Measurements from ENCODE around the gene ANKRD37.

DNA sequence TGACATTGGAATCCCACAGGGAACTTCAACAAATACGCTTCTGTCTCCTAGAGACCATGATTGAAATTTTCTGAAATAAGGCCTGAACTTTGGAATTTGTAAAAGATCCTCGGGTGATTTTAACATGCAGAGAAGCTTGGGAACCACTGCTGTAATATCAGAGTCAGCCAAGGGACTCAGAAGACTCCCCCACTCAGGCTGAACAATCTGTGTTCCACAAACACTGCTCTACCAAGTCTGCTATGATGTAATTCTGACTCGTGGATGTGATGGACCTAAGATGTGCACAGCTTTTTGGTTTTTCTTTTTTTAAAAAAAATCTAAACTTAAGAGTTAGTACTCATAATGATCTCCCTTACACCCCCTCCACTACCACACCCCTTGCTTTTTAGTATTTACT lies 26.9 kb upstream of the ANKRD37 start:
- no peak for TF ChIP-seq CTCF (IDR thresholded peaks at IDR 0.05; ENCODE audit: insufficient read depth, low read length, poor library complexity, severe bottlenecking)
- no peak for TF ChIP-seq EZH2phosphoT487 (conservative IDR thresholded peaks at IDR 0.05; ENCODE audit: low read length)
